Trophoblast cell (in vitro differentiated cells and primary cell): ENCODE measurements around the gene RYR1.
A peak's percentile ranks its signal among the peaks of the same experiment; 100 is the strongest.

Source experiments
- DNase-seq, 2 donors: peaks; one replicate each; pipeline ENCODE4 v3.0.0-alpha.2; 2016
- H2AFZ ChIP-seq: 2 replicates; pipeline ENCODE4 v1.6.1; 2013; ENCODE audit warnings: low read length, moderate library complexity, mild to moderate bottlenecking; ENCODE audit not compliant: insufficient read depth, poor library complexity
- H2AK5ac ChIP-seq: 2 replicates; pipeline ENCODE4 v1.6.1; 2013; ENCODE audit warnings: mild to moderate bottlenecking, low read length
- H2BK120ac ChIP-seq: 2 replicates; pipeline ENCODE4 v1.6.1; 2013; ENCODE audit warnings: low read length, mild to moderate bottlenecking, moderate library complexity; ENCODE audit not compliant: insufficient read depth, poor library complexity
- H2BK12ac ChIP-seq: 2 replicates; pipeline ENCODE4 v1.6.1; 2013; ENCODE audit warnings: mild to moderate bottlenecking, low read length, moderate library complexity
- H2BK5ac ChIP-seq: 2 replicates; pipeline ENCODE4 v1.6.1; 2013; ENCODE audit warnings: low read length, low read depth, moderate library complexity, mild to moderate bottlenecking; ENCODE audit not compliant: poor library complexity
- H3K14ac ChIP-seq: 2 replicates; pipeline ENCODE4 v1.6.1; 2013; ENCODE audit warnings: mild to moderate bottlenecking, low read length
- H3K18ac ChIP-seq: 2 replicates; pipeline ENCODE4 v1.6.1; 2013; ENCODE audit warnings: mild to moderate bottlenecking, low read length
- H3K23ac ChIP-seq: 2 replicates; pipeline ENCODE4 v1.6.1; 2013; ENCODE audit warnings: low read length
- H3K27ac ChIP-seq: 2 replicates; pipeline ENCODE4 v1.5.1; 2013; ENCODE audit warnings: low read depth, mild to moderate bottlenecking, inconsistent platforms, low read length, moderate library complexity
- H3K27me3 ChIP-seq: 2 replicates; pipeline ENCODE4 v1.6.1; 2013; ENCODE audit warnings: inconsistent platforms, mild to moderate bottlenecking, low read length, moderate library complexity; ENCODE audit not compliant: insufficient read depth
- H3K36me3 ChIP-seq, 2 experiments: 1 replicate in 1 of 2; 2 replicates in 1 of 2; pipeline ENCODE4 v1.6.1; 2013; ENCODE audit warnings: low read length in 2 of 2, mild to moderate bottlenecking in 2 of 2, moderate library complexity in 1 of 2; ENCODE audit not compliant: insufficient read depth in 2 of 2, control insufficient read depth in 1 of 2
- H3K4ac ChIP-seq: 2 replicates; pipeline ENCODE4 v1.6.1; 2013; ENCODE audit warnings: low read depth, mild to moderate bottlenecking, low read length, moderate library complexity
- H3K4me1 ChIP-seq, 2 experiments: 1 replicate in 1 of 2; 2 replicates in 1 of 2; pipeline ENCODE4 v1.6.1; 2013; ENCODE audit warnings: low read length in 2 of 2, mild to moderate bottlenecking in 2 of 2, moderate library complexity in 1 of 2; ENCODE audit not compliant: insufficient read depth in 2 of 2, control insufficient read depth in 1 of 2
- H3K4me2 ChIP-seq: 2 replicates; pipeline ENCODE4 v1.6.1; 2013; ENCODE audit warnings: inconsistent platforms, mild to moderate bottlenecking, low read length, moderate library complexity
- H3K4me3 ChIP-seq: 2 replicates; pipeline ENCODE4 v1.5.1; 2013; ENCODE audit warnings: mild to moderate bottlenecking, low read depth, low read length, inconsistent platforms
- H3K79me1 ChIP-seq: one replicate; pipeline ENCODE4 v1.6.1; 2013; ENCODE audit warnings: low read length
- H3K79me2 ChIP-seq: 2 replicates; pipeline ENCODE4 v1.6.1; 2013; ENCODE audit warnings: low read length, mild to moderate bottlenecking; ENCODE audit not compliant: control insufficient read depth, insufficient read depth, poor library complexity
- H3K9ac ChIP-seq: 2 replicates; pipeline ENCODE4 v1.6.1; 2013; ENCODE audit warnings: mild to moderate bottlenecking, low read length
- H3K9me3 ChIP-seq: 2 replicates; pipeline ENCODE4 v1.6.1; 2013; ENCODE audit warnings: low read depth, mild to moderate bottlenecking, control low read depth, inconsistent platforms, low read length; ENCODE audit not compliant: insufficient read depth
- H4K12ac ChIP-seq: 2 replicates; pipeline ENCODE4 v1.6.1; 2013; ENCODE audit warnings: low read depth, mild to moderate bottlenecking, low read length, moderate library complexity
- H4K8ac ChIP-seq: 2 replicates; pipeline ENCODE4 v1.6.1; 2013; ENCODE audit warnings: low read depth, mild to moderate bottlenecking, low read length, moderate library complexity
- H4K91ac ChIP-seq: one replicate; pipeline ENCODE4 v1.6.1; 2013; ENCODE audit warnings: low read depth, mild to moderate bottlenecking, low read length, moderate library complexity
- WGBS: extraction: QIAGEN DNeasy Blood & Tissue Kit; methylation state at CpG from one replicate; pipeline ENCODE4 v1.1.7; 2013; ENCODE audit warnings: missing lambda C conversion rate; ENCODE audit not compliant: insufficient read length, insufficient coverage; ENCODE audit errors: extremely low coverage; 5-methylcytosine and 5-hydroxymethylcytosine counted together

RYR1 gene

GRCh38 chr19:38388349-38389100 lies 45.0 kb upstream of the RYR1 start, which contains the start of gene SPRED3:
SPRED3 (plus strand) TSS chr19:38388697; CDS start chr19:38390303, 1,606 bp downstream.
- Histone ChIP-seq H4K8ac (peak within 1 kb of the TSS; percentile 63), H3K79me1 (peaks cover 8% of the 10 kb centered on the region), H3K9ac (no peak within 1 kb of the TSS), H2AK5ac (no peak within 1 kb of the TSS), H3K79me2 (no peaks in the 10 kb centered on the region), H4K12ac (peak within 1 kb of the TSS; percentile 72), H3K4me1 (peaks cover 19 to 21% of the 10 kb centered on the region in 2 experiments), H4K91ac (peak within 1 kb of the TSS; percentile 7), H3K4ac (no peak within 1 kb of the TSS), H3K4me2 (peak within 1 kb of the TSS; percentile 66), H3K36me3 (peaks cover 25 to 31% of the 10 kb centered on the region in 2 experiments), H2AFZ (peak within 1 kb of the TSS; percentile 56), H2BK12ac (no peak within 1 kb of the TSS), H3K18ac (peak within 1 kb of the TSS; percentile 37), H3K14ac (peak within 1 kb of the TSS; percentile 41), H2BK5ac (no peak within 1 kb of the TSS), H2BK120ac (no peak within 1 kb of the TSS), H3K23ac (no peak within 1 kb of the TSS), H3K9me3 (no peaks in the 10 kb centered on the region), H3K27ac (no peak within 1 kb of the TSS), H3K27me3 (no peaks in the 10 kb centered on the region), H3K4me3 (peak within 1 kb of the TSS; percentile 65)
- no peak for DNase-seq
- no CpG with 5 or more reads among the region's 46 CpGs for WGBS

- no CpG with 5 or more reads among the region's 28 CpGs for WGBS
- H3K4me1 ChIP-seq = peaks cover 19 to 21% of the 10 kb centered on the region in 2 experiments
- no peak overlapping the region for H3K23ac ChIP-seq
- H3K18ac ChIP-seq = peak overlapping the region; percentile 35
- peak overlapping the region; percentile 41 for H3K14ac ChIP-seq
- H3K27ac ChIP-seq = no peak overlapping the region
- H3K79me1 ChIP-seq = peaks cover 8% of the 10 kb centered on the region
- H3K36me3 ChIP-seq = peaks cover 18 to 25% of the 10 kb centered on the region in 2 experiments
- no peak overlapping the region for H3K9ac ChIP-seq
- H2BK5ac ChIP-seq = no peak overlapping the region
- H2AFZ ChIP-seq = no peak overlapping the region
- no peak overlapping the region for H3K4ac ChIP-seq
- no peak overlapping the region for H4K8ac ChIP-seq
- DNase-seq = peak in 1 of 2 donors; percentile 35
- H3K27me3 ChIP-seq = no peaks in the 10 kb centered on the region
- H3K4me2 ChIP-seq = peak overlapping the region; percentile 62
- H4K12ac ChIP-seq = no peak overlapping the region
- H2BK120ac ChIP-seq = no peak overlapping the region
- no peak overlapping the region for H2AK5ac ChIP-seq
- H2BK12ac ChIP-seq = no peak overlapping the region
- no peaks in the 10 kb centered on the region for H3K79me2 ChIP-seq
- no peaks in the 10 kb centered on the region for H3K9me3 ChIP-seq
- H3K4me3 ChIP-seq = peak overlapping the region; percentile 65
- no peak overlapping the region for H4K91ac ChIP-seq
Observed at GRCh38 chr19:38389101-38389925, 44.2 kb upstream of the RYR1 start.

- Histone ChIP-seq H3K23ac (no peak overlapping the region), H3K27me3 (no peaks in the 10 kb centered on the region), H3K4ac (no peak overlapping the region), H2AFZ (no peak overlapping the region), H2AK5ac (no peak overlapping the region), H4K8ac (no peak overlapping the region), H3K4me2 (no peak overlapping the region), H3K79me2 (no peaks in the 10 kb centered on the region), H3K36me3 (peaks cover 13 to 19% of the 10 kb centered on the region in 2 experiments), H2BK120ac (no peak overlapping the region), H2BK5ac (no peak overlapping the region), H3K79me1 (peaks cover 8% of the 10 kb centered on the region), H3K18ac (no peak overlapping the region), H4K91ac (no peak overlapping the region), H3K9me3 (no peaks in the 10 kb centered on the region), H3K4me3 (no peak overlapping the region), H4K12ac (no peak overlapping the region), H3K4me1 (peaks cover 19 to 21% of the 10 kb centered on the region in 2 experiments), H3K9ac (no peak overlapping the region), H3K27ac (no peak overlapping the region), H3K14ac (no peak overlapping the region), H2BK12ac (no peak overlapping the region)
- DNase-seq = no peak
- WGBS = no CpG with 5 or more reads among the region's 22 CpGs
Observed at GRCh38 chr19:38389957-38390924, 43.2 kb upstream of the RYR1 start.
